HG02870 (cell line): ENCODE measurements around the gene PSMA1.
"Not testable (repeated sequence)": the region's sequence is repeated elsewhere in the genome, so short reads cannot be mapped to it uniquely, and the experiment has no call there.

Experiments used
- ATAC-seq: cut with Tn5 transposase; IDR thresholded peaks from one replicate; pipeline ENCODE4 v1.9.1; 2021; ENCODE audit warnings: mild to moderate bottlenecking, moderate library complexity; ENCODE audit not compliant: unreplicated experiment

Gene PSMA1

GRCh38 chr11:14535166-14535565 lies 15.0 kb upstream of the PSMA1 start:
- ATAC-seq, result not testable (repeated sequence)

DNA sequence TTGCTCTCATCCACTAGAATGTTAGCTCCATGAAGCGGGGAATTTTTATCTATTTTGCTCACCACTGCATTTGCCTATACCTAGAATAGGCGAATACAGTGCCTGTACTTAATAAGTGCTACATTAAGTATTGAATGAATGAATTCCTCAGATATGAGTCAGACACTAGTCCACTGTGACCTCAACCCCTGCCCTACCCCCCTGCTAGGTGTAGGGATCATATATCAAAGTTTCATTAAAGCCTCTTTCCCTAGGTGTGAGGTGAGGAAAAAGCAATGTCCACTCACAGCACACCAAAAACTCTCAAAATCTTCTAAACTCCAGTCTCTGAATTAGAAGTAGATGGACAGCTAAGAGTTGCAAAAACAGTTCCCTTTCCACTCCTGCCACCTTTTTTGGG lies 9.8 kb upstream of the PSMA1 start:
- ATAC-seq, result no peak

- no peak for ATAC-seq
Measured at GRCh38 chr11:14529321-14529720, 9.1 kb upstream of the PSMA1 start.

DNA sequence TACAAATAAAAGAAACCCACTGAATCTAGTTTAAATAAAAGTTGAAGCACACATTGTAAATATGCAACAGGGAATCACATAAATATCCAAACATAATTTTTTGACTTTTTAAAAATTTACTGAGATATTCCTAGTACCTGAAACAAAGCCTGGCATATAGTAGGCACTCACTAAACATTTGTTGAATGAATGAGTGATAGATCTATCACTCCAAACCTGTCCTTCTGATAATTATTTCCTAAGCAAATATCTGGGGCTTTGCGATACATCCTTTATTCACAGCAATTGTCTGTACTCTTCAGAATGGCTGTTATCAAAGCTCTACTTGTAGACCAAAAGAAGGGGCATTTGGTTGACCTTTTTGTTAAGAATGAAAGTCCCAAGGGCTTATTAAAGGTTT lies 2.6 kb upstream of the PSMA1 start:
- ATAC-seq, result no peak

DNA sequence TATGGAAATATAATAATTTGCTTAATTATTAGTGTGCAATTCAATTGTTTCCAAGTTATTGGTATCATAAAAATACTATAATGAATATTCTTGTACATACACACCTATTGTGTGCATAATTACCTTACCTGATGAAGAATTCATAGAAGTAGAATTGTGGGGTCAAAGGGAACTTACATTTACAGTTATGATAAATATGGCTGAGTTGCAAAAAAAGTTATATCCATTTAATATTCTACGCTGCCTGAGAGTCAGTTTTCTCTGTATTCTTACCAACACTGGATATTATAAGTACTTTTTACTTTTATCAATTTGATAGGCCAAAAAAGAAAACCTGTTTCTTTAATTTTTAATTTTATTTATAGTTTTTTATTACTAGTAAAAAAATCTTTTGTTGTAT lies 2.1 kb upstream of the PSMA1 start:
- no peak for ATAC-seq

DNA sequence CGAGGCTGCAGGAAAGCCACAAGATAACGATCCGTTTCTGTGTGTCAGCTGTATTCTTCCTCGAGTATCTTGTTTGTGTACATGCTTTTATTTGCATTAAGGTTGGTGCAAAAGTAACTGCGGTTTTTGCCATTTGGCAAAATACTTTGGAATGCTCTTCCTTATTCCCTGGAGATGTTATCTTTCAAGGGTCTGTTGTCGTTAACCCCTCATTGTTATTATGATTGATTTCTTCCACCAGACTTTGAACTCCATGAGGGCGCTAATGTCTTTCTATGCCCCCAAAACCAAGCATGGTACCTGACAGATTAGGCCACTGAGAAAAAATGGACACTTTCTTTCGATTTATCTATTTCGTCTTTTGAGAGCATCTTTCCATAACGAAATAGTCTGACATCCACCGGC lies 563 bp upstream of the PSMA1 start:
- ATAC-seq, result no peak

DNA sequence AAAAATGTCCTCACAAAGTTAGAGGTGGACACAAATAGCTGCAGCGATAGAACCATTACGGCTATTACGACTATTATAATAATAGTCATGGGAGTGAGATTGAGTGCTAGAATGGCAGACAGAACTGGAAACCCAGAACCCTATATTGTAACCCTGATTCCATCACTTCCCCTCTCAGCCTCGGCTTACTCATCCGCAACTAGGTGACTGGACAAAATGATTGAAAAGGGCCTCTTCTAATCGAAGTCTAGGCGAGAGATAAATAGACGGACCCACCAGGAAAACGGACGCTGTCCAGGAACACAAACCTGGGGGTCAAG lies 629 bp downstream of the PSMA1 start:
- peak; percentile 2 for ATAC-seq

GRCh38 chr11:14518820-14519219 lies 1.4 kb downstream of the PSMA1 start:
- no peak for ATAC-seq

DNA sequence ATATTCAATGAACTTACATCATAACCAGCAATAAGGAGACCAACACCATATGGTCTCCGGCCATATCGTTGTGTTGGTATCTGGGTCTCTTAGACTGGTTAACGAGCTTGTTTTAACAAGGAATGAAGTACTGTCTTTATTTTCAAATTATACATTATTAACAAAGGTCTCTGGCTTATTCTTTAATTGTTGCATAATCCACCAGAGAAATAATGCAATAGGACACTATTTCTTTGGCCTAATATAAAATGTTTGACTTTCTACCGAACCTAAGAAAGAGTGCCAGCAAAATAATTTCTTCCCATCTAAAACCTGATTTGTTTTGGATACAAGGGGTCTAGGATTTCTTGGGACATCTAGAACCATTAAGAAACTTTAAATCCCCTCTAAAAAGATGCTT lies 6.4 kb downstream of the PSMA1 start:
- no peak for ATAC-seq

DNA sequence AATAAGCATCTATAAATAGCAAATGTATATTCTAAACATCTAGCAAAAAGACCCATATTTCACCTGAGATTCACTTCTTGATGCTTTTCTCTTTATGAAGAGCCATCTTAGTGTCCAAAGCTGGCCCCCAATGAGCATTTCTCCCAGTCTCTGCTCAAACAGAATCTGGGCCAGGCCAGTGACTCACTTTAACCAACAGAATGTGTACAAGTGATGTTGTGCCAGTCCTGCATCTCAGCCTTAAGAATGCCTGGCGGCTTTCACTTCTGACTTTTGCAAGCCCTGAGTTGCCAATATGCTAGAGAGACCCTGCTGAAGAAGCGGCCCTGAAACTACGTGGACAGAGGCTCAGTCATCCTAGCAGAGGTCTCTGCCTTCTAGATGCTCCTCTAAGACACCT lies 13.7 kb downstream of the PSMA1 start:
- ATAC-seq, result no peak

DNA sequence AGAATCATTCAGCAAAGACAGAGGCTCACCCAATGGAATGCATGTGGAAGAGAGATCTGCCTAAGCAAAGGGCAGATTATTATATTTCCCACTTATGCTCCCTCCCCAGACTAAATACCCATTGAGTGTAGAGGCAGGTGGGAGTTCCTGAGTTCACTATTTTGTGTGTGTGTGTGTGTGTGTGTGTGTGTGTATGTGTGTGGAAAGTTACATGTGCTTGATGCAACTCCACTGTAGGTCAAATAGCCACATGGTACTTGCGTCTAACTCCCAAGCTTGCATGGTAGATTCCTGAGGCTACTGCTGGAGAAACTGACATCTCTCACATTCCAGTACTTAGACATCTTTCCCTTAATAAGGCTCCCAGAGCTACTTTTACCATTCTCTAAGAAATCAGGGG lies 17.2 kb downstream of the PSMA1 start:
- ATAC-seq, result no peak

DNA sequence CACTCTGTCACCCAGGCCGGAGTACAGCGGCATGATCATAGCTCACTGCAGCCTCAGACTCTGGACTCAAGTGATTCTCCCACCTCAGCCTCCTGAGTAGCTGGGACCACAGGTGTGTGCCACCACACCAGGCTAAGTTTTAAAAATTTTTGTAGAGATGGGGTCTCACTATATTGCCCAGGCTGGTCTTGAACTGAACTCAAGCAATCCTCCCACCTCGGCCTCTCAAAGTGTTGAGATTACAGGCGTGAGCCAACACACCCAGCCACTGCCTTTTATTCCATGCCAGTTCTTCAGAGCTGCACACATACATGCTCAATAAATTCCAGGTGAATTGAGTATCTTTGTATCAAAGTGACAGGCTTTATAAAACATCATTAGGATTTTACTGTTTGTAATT lies 18.1 kb downstream of the PSMA1 start:
- no peak for ATAC-seq

DNA sequence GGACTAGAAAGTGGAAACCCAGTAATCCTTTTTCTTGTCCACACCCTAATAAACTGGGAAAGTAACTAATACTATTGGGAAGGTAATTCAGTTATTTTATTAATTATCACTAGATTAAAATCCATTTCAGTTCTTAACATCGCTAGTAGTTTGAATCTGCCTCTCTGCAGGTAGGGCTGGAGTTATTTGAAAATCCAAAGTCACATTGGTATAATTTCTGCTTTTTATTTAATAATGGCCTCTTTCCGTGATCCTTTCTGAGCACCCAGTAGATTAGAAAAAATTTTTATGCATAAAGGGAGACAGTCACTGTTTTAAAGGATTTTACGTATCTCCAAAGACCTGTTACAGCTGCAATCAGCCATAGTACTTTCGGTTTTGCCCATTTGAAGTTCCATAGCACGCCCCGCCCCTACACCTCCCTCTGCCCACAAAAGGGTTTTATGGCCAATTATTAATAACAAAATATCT lies 20.0 kb downstream of the PSMA1 start:
- peak; percentile 43 for ATAC-seq

DNA sequence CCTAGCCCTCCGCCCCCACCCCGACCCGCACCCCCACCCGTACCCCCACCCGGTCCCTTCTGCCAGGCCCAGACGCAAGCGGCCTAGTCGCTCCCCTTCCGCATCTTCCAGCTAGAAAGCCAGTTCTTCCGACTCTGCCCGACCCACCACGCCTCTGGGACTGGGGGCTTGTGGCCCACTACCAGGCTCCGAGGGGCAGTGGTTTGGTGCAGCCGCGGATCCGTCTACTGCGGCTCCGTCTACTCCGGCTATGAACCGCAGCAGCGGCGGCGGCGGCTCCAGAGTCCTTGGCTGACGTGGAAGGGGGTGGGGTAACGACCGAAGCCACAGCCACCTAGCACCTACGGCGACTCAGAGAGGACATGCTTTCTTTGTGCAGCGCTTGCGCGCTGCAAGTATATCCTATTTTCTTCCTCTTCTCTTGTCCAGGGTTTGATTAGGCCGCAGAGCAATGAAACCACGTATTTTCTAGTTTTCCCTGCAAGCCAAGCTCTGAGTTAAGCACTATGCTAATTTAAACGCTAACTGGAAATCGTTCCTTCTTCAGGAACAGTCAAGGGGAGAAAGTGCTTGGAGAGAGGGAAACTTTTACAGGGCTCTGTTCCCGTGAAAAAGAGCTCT lies 20.5 kb downstream of the PSMA1 start, which contains the start of gene COPB1:
COPB1 (minus strand) TSS at position 252 of the 621 bp plus-strand sequence. CDS start 883 bp downstream, outside the sequence.
- peak; percentile 92 for ATAC-seq

DNA sequence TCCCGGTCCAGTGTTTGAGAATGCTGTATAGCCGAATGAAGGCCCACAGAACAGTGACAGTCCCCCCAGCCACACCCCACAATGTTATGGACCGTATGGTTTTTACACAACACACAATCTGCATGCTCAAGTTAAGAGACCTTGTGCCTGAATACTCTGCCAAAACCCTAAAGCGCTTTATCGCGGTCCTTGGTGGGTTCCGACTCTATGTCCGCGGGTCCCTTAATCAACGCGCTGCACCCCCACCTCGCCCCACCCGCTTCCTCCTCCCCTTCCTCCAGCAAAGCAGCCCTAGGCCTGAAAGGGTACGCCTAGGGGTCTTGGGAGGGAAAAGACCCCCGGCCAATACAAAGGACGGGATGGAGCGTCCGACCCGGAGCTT lies 21.0 kb downstream of the PSMA1 start:
- ATAC-seq, result peak; percentile 5

DNA sequence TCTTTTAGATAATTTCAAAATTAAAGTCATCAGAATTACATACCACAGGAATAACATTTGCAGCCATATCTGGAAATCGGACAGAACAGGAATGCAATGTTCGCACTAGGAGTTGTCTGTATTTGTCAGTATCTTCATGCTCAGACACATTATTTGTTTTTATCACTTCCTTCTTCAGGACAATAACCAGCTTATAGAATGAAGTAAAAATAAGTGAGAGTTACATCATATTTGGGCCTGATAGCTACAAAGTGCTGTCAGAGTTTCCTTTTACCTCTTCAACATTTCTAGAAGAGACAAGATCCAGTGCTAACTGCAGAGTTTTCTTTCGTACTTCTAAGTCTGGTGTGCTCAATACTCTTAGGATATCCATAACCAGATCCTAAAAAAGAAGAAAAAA lies 39.5 kb downstream of the PSMA1 start:
- ATAC-seq, result no peak

GRCh38 chr11:14471127-14471526 lies 49.1 kb downstream of the PSMA1 start:
- no peak for ATAC-seq

DNA sequence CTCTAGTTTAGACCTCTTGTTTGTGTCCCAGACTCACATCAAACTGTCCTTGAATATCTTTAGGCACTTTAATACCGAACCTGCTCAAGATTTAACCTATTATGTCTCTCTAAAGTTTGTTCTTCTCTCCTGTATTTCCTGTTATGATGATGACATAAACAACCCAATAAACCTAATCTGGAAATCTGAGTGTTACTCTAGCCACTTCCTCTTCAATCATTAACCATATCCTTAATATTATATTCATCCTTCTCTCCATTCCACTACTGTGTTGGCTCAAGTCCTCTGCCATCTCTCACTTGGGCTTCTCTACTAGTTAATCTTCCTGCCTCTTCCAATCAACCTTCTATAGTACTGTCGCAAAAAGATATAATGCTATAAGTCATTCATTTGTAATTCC lies 56.6 kb downstream of the PSMA1 start:
- ATAC-seq, result no peak

DNA sequence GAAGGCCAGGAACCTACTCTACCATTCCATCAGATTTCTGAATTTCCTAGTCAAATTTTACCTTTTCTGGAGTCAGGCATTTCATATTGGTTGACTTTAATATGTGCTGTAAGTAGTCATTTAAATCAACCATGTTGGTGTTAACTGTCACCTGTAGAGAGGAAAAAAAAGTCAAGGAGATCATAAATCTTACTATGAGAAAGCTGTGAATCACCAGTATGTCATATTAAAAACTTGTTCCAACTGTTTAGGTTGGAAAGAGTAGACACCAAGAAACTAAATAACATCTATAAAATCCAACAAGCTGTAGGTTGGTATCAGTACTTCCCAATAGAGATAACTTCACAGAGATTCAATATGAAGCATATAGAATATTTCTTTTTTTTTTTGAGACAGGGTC lies 60.0 kb downstream of the PSMA1 start:
- no peak for ATAC-seq

DNA sequence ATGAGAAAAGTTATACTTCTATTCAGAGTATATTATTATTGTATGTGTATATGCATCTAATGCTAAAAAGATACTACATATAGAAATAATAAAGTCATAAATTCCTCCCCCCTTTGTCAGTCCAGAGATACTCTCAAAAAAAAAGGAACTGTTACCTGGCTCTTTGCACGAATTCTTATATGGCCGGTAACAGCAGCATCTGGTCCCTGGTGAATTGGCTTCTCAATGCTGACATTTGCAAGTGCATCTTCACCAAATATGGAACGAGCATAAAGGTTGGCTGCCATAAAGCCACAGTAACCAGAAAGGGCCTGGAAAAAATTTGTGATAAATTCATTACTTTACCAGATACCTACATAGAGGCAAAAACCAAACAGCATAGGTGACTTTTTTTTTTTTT lies 61.8 kb downstream of the PSMA1 start:
- no peak for ATAC-seq

GRCh38 chr11:14455648-14456430 lies 64.3 kb downstream of the PSMA1 start:
- no peak for ATAC-seq
